Activated CD4-positive, alpha-beta T cell treated with anti-CD3 and anti-CD28 coated beads for 36 hours (primary cell): ENCODE results near the gene HSD17B11. TPM values are rescaled to one million over a fixed set of nuclear protein-coding genes. Genes with fewer than 3 reads are reported as not detected.
A peak's percentile ranks its signal among the peaks of the same experiment; 100 is the strongest.
"Not testable (repeated sequence)": the region's sequence is repeated elsewhere in the genome, so short reads cannot be mapped to it uniquely, and the experiment has no call there.

Experiments used
- ATAC-seq: fragments of 200-7000 bp; cut with Tn5 transposase; one replicate; pipeline ENCODE4 v1.10.0; 2021; ENCODE audit warnings: mild to moderate bottlenecking, moderate library complexity
- CTCF ChIA-PET: fragments of 350-600 bp; sonication (Branson Sonifier 250); formaldehyde crosslinking; loops from one replicate; lab custom pipeline; 2021; ENCODE audit warnings: antibody characterized with exemption; lab: Charles Lee
- POLR2A ChIA-PET: fragments of 350-600 bp; sonication (Branson Sonifier 250); formaldehyde crosslinking; loops from one replicate; lab custom pipeline; 2021; ENCODE audit warnings: antibody characterized with exemption, inconsistent platforms; lab: Charles Lee
- DNase-seq: peaks from one replicate; pipeline ENCODE4 v3.0.0-alpha.2; 2020
- H3K27ac Mint-ChIP-seq: one replicate; pipeline ENCODE4 v1.8.0; 2021; ENCODE audit warnings: mixed read lengths
- H3K27me3 Mint-ChIP-seq: one replicate; pipeline ENCODE4 v1.8.0; 2021; ENCODE audit warnings: mixed read lengths
- H3K36me3 Mint-ChIP-seq: one replicate; pipeline ENCODE4 v1.8.0; 2021; ENCODE audit warnings: low read depth, mixed read lengths
- H3K4me1 Mint-ChIP-seq: one replicate; pipeline ENCODE4 v1.8.0; 2021; ENCODE audit warnings: mixed read lengths
- H3K4me3 Mint-ChIP-seq: one replicate; pipeline ENCODE4 v1.8.0; 2021; ENCODE audit warnings: mild to moderate bottlenecking, moderate library complexity, mixed read lengths
- H3K9me3 Mint-ChIP-seq: one replicate; pipeline ENCODE4 v1.8.0; 2021; ENCODE audit warnings: low read depth, mixed read lengths
- intact Hi-C, 2 experiments: fragments of 100-400 bp; cut with DNase I in 1 of 2; cut with micrococcal nuclease in 1 of 2; formaldehyde crosslinking; loops; one replicate each; pipeline versions ENCODE4 v1.14.2 to v1.15.1; 2022 to 2024; cut with DNase I, micrococcal nuclease
- microRNA-seq: library from miRNA; unstranded; fragments of <30 nt; microRNA quantifications from one replicate; pipeline ENCODE4 v1.2.0, GENCODE V29; 2021; ENCODE audit warnings: borderline replicate concordance
- total RNA-seq, 2 experiments: library from RNA; stranded (reverse); gene quantifications; one replicate each; pipeline ENCODE4 v1.2.3, GENCODE V29; 2021

Gene HSD17B11
- total RNA-seq, 2 experiments from 2014 or later, result 12.0 to 14.9 TPM

GRCh38 chr4:87309625-87310024, 81.4 kb downstream of the HSD17B11 start:
- ATAC-seq (no peak), DNase-seq (no peak)
- H3K4me1 Mint-ChIP-seq, result peaks cover 6% of the 10 kb centered on the region
- H3K36me3 Mint-ChIP-seq, result no peaks in the 10 kb centered on the region
- intact Hi-C loops, result no loop called here
- no peak overlapping the region for H3K4me3 Mint-ChIP-seq
- H3K27me3 Mint-ChIP-seq, result no peaks in the 10 kb centered on the region
- H3K9me3 Mint-ChIP-seq, result no peaks in the 10 kb centered on the region
- CTCF ChIA-PET, result interaction anchor here (1.0 kb wide), 1 partner anchor 159 kb away, joined by 3 read pairs; no protein-coding TSS in a partner anchor
- H3K27ac Mint-ChIP-seq, result no peak overlapping the region
- POLR2A ChIA-PET, result no interaction called here

- no peak overlapping the region for H3K4me3 Mint-ChIP-seq
- H3K36me3 Mint-ChIP-seq, result no peaks in the 10 kb centered on the region
- intact Hi-C loops, result no loop called here
- no peaks in the 10 kb centered on the region for H3K9me3 Mint-ChIP-seq
- H3K27me3 Mint-ChIP-seq, result no peaks in the 10 kb centered on the region
- no peak overlapping the region for H3K27ac Mint-ChIP-seq
- ChIA-PET CTCF (interaction anchor here (0.7 kb wide), 1 partner anchor 20 kb away, joined by 3 read pairs; no protein-coding TSS in a partner anchor), POLR2A (no interaction called here)
- peaks cover 6% of the 10 kb centered on the region for H3K4me1 Mint-ChIP-seq
- DNase-seq, result no peak
- ATAC-seq, result peak; percentile 42
Observed at GRCh38 chr4:87306056-87306455, 84.9 kb downstream of the HSD17B11 start.

GRCh38 chr4:87305562-87305961, 85.4 kb downstream of the HSD17B11 start:
- H3K27me3 Mint-ChIP-seq, result no peaks in the 10 kb centered on the region
- DNase-seq, result no peak
- H3K36me3 Mint-ChIP-seq, result no peaks in the 10 kb centered on the region
- H3K4me3 Mint-ChIP-seq, result no peak overlapping the region
- intact Hi-C loops, result no loop called here
- no peak overlapping the region for H3K27ac Mint-ChIP-seq
- ATAC-seq, result no peak
- ChIA-PET POLR2A (no interaction called here), CTCF (no interaction called here)
- H3K9me3 Mint-ChIP-seq, result no peaks in the 10 kb centered on the region
- peaks cover 6% of the 10 kb centered on the region for H3K4me1 Mint-ChIP-seq

GRCh38 chr4:87304745-87305432, 86.1 kb downstream of the HSD17B11 start:
- H3K27ac Mint-ChIP-seq, result no peak overlapping the region
- no peaks in the 10 kb centered on the region for H3K36me3 Mint-ChIP-seq
- intact Hi-C loops, result no loop called here
- DNase-seq (no peak), ATAC-seq (no peak)
- no peak overlapping the region for H3K4me3 Mint-ChIP-seq
- H3K27me3 Mint-ChIP-seq, result no peaks in the 10 kb centered on the region
- ChIA-PET POLR2A (no interaction called here), CTCF (interaction anchor here (0.6 kb wide), 1 partner anchor 1287 kb away, joined by 3 read pairs; no protein-coding TSS in a partner anchor)
- H3K4me1 Mint-ChIP-seq, result peaks cover 6% of the 10 kb centered on the region
- no peaks in the 10 kb centered on the region for H3K9me3 Mint-ChIP-seq

- CTCF ChIA-PET, result no interaction called here
- intact Hi-C loops, result no loop called here
- H3K27ac Mint-ChIP-seq, result no peak overlapping the region
- H3K27me3 Mint-ChIP-seq, result peaks cover 2% of the 10 kb centered on the region
- DNase-seq (no peak), ATAC-seq (no peak)
- no peaks in the 10 kb centered on the region for H3K9me3 Mint-ChIP-seq
- no peak overlapping the region for H3K4me3 Mint-ChIP-seq
- POLR2A ChIA-PET, result no interaction called here
- no peaks in the 10 kb centered on the region for H3K36me3 Mint-ChIP-seq
- no peaks in the 10 kb centered on the region for H3K4me1 Mint-ChIP-seq
Observed at GRCh38 chr4:87299898-87300297, 91.1 kb downstream of the HSD17B11 start.

GRCh38 chr4:87298362-87298761, 92.6 kb downstream of the HSD17B11 start:
- H3K4me1 Mint-ChIP-seq, result no peaks in the 10 kb centered on the region
- no peak for ATAC-seq
- POLR2A ChIA-PET, result no interaction called here
- CTCF ChIA-PET, result no interaction called here
- no peak overlapping the region for H3K27ac Mint-ChIP-seq
- no peaks in the 10 kb centered on the region for H3K36me3 Mint-ChIP-seq
- intact Hi-C loops, result no loop called here
- H3K27me3 Mint-ChIP-seq, result peaks cover 2% of the 10 kb centered on the region
- DNase-seq, result no peak
- peaks cover 7% of the 10 kb centered on the region for H3K9me3 Mint-ChIP-seq
- no peak overlapping the region for H3K4me3 Mint-ChIP-seq

- CTCF ChIA-PET, result interaction anchor here (0.6 kb wide), 1 partner anchor 1492 kb away, joined by 3 read pairs; no protein-coding TSS in a partner anchor
- H3K9me3 Mint-ChIP-seq, H3K4me3 Mint-ChIP-seq, intact Hi-C loops, H3K4me1 Mint-ChIP-seq, H3K27me3 Mint-ChIP-seq, ATAC-seq, DNase-seq, H3K27ac Mint-ChIP-seq, H3K36me3 Mint-ChIP-seq, POLR2A ChIA-PET: not testable (repeated sequence)
Observed at GRCh38 chr4:87294911-87295310, 96.1 kb downstream of the HSD17B11 start.

- H3K36me3 Mint-ChIP-seq, ATAC-seq, POLR2A ChIA-PET, H3K4me1 Mint-ChIP-seq, H3K27me3 Mint-ChIP-seq, intact Hi-C loops, H3K27ac Mint-ChIP-seq, H3K9me3 Mint-ChIP-seq, CTCF ChIA-PET, DNase-seq, H3K4me3 Mint-ChIP-seq: not testable (repeated sequence)
Observed at GRCh38 chr4:87293889-87294288, 97.1 kb downstream of the HSD17B11 start.

GRCh38 chr4:87286970-87287369, 104.0 kb downstream of the HSD17B11 start:
- H3K27me3 Mint-ChIP-seq, result no peaks in the 10 kb centered on the region
- no peak overlapping the region for H3K27ac Mint-ChIP-seq
- no peak overlapping the region for H3K4me3 Mint-ChIP-seq
- no peak for ATAC-seq
- no peaks in the 10 kb centered on the region for H3K4me1 Mint-ChIP-seq
- H3K36me3 Mint-ChIP-seq, result no peaks in the 10 kb centered on the region
- intact Hi-C loops, result no loop called here
- ChIA-PET POLR2A (no interaction called here), CTCF (interaction anchor here (0.8 kb wide), 1 partner anchor 19 kb away, joined by 3 read pairs; no protein-coding TSS in a partner anchor)
- DNase-seq, result no peak
- peaks cover 22% of the 10 kb centered on the region for H3K9me3 Mint-ChIP-seq

Small RNA genes lying within 50 kb of the gene (microRNA-seq; reads per million reads assigned to microRNA genes)
- not detected for gene MIR5705

Other genes with a start within 250 kb of the HSD17B11 start
- 10 to 100 TPM in 1 of 2 experiments, 1 to 10 TPM in 1; 9.8 to 10.3 TPM for gene KLHL8, start 170.6 kb downstream of the HSD17B11 start, total RNA-seq
- gene HSD17B13, start 68.3 kb downstream of the HSD17B11 start, total RNA-seq, result not detected
- 10 to 100 TPM in 1 of 2 experiments, 1 to 10 TPM in 1; 9.8 to 13.3 TPM for gene NUDT9, start 31.4 kb upstream of the HSD17B11 start, total RNA-seq
- gene SPARCL1, start 138.2 kb upstream of the HSD17B11 start, total RNA-seq, result not detected
- not detected for gene DSPP, start 217.3 kb upstream of the HSD17B11 start, total RNA-seq